Activated naive CD4-positive, alpha-beta T cell treated with anti-CD3 and anti-CD28 coated beads, Interleukin-2, amount 10 ng/mL, durations not matched to agents 5 hours and 36 hours (primary cell): ENCODE measurements around the gene OR10H3. TPM values are rescaled to one million over a fixed set of nuclear protein-coding genes. Genes with fewer than 3 reads are reported as not detected.

Experiments
- total RNA-seq, 2 experiments: library from RNA; stranded (reverse); gene quantifications; one replicate each; pipeline ENCODE4 v1.2.3, GENCODE V29; 2021

The OR10H3 gene, protein sequence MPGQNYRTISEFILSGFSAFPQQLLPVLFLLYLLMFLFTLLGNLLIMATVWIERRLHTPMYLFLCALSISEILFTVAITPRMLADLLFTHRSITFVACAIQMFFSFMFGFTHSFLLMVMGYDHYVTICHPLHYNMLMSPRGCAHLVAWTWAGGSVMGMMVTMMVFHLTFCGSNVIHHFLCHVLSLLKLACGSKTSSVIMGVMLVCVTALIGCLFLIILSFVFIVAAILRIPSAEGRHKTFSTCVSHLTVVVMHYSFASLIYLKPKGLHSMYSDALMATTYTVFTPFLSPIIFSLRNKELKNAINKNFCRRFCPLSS
- total RNA-seq, result not detected

DNA sequence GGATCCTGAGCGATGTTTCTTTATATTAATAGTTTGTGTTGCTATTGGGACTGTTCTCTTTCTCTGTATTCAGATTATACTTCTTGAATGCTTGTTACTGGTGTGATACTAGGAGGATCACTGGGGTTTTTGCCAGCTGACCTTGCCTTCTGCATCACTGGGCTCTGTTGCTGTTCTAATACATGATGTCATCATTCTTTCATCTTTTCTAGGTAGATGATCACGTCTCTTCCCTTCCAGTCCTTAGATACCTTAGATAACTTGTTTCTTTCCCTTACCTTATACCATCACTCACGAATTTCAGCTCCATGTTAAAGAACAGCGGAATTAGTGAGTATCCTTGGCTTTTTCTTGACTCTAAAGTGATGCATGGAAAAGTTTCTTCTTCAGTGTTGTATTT lies at the start of gene OR10H3:
TSS of gene OR10H3 (plus strand) at position 264 of the 400 bp plus-strand sequence. CDS start 3,408 bp downstream, outside the sequence.

DNA sequence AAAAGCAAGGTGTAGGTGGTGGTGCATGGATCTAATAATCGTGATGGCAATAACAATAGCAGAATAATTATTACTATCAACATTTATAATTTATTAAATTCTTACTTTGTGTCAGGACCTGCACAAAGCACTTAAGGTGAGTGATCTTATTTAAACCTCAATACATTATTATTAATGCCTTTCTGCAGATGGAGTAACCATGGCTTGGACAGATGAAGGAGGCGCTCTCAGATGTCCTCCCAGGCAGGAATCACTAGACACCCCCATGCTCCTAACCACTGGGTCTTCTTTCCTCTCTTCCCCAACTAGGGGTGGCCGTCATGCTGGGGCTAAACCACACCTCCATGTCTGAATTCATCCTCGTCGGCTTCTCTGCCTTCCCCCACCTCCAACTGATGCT lies 10.1 kb upstream of the OR10H3 start, which contains the start of gene OR10H2:
TSS of gene OR10H2 (plus strand) at position 301 of the 400 bp plus-strand sequence. CDS start at position 321, 20 bp downstream.

DNA sequence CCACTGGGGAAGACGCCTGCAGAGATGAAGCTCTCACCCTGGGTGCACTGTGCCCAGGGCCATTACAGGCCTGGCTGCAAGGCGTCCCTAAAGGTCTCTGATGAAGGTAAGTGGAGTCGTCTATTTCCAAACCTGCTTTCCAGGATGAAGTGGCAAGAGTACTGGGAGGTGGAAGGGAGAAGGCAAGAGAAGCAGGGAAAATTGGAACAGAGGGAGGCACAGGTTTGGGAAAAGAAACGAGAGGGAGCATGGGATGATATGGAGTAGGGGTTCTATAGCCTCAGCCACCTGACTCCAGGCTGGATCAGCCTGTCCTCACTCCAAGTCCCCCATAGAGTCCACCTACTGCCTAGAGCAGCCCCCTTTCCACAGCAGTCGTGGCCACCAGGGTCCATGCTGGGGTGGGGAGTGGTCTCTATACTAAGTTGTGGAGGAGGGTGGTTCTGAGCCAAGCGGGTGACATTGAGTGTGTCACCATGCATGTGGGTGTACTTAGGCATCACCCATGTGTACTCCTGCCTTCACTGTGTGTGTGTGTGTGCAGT lies 49.9 kb downstream of the OR10H3 start, which contains the start of gene OR10H5:
TSS of gene OR10H5 (plus strand) at position 51 of the 545 bp plus-strand sequence. CDS start 6,388 bp downstream, outside the sequence.

Other genes starting within 250 kb of the OR10H3 start
- gene CYP4F22, start 229.5 kb upstream of the OR10H3 start, total RNA-seq, result under 1 TPM; 0.12 to 0.23 TPM
- not detected for gene CYP4F8, start 122.8 kb upstream of the OR10H3 start, total RNA-seq
- gene CYP4F3, start 97.1 kb upstream of the OR10H3 start, total RNA-seq, result under 1 TPM in 1 of 2 experiments, not detected in 1; 0.03 TPM
- gene CYP4F12, start 64.9 kb upstream of the OR10H3 start, total RNA-seq, result not detected
- gene OR10H2, start 10.0 kb upstream of the OR10H3 start, total RNA-seq, result not detected
- not detected for gene OR10H5, start 49.7 kb downstream of the OR10H3 start, total RNA-seq
- not detected for gene OR10H1, start 77.7 kb downstream of the OR10H3 start, total RNA-seq
- not detected for gene CYP4F2, start 160.1 kb downstream of the OR10H3 start, total RNA-seq
- not detected for gene CYP4F11, start 196.5 kb downstream of the OR10H3 start, total RNA-seq
- gene OR10H4, start 211.0 kb downstream of the OR10H3 start, total RNA-seq, result not detected